ENCODE data around the gene NEUROD2.
A peak's percentile ranks its signal among the peaks of the same experiment; 100 is the strongest.

Gene NEUROD2

GRCh38 chr17:39623356-39623950 lies 15.7 kb upstream of the NEUROD2 start:
- Histone ChIP-seq H3K27me3 (ENCODE audit: control insufficient read depth, insufficient read depth, low read length) (peaks cover 54% of the 10 kb centered on the region), H3K4me1 (ENCODE audit: control insufficient read depth, insufficient read depth, low read length) (peaks cover 15% of the 10 kb centered on the region), H3K4me2 (ENCODE audit: low read length) (peak overlapping the region; percentile 48), H3K36me3 (ENCODE audit: insufficient read depth, low read length) (no peaks in the 10 kb centered on the region), H3K9ac (ENCODE audit: low read depth, low read length) (no peak overlapping the region), H3K9me3 (replicated peaks; ENCODE audit: low read length) (no peaks in the 10 kb centered on the region), H3K4me3 (ENCODE audit: low read length) (no peak overlapping the region)

DNA sequence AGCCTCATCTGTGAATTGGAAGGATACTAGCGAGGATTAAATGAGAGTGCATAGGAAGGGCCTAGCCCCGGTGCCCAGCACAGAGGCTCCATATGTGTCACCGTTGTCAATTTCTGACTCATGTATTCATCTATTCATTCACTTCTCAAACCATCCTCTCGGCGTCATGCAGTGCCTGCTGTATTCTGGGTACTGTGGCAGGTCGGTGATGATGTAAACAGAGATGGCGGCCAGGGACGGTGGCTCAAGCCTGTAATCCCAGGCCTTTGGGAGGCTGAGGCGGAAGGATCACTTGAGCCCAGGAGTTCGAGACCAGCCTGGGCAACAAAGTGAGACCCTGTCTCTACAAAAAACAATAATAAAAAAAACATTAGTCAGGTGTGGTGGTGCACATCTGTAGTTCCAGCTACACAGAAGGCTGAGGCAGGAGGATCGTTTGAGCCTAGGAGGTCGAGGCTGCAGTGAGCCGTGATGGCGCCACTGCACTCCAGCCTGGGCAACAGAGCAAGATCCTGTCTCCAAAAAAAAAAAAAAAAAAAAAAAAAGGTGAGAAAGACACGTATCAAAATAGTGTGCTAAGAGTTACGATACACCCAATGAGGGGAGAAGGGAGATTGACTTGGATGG lies 14.8 kb upstream of the NEUROD2 start:
- no peaks in the 10 kb centered on the region for H3K36me3 ChIP-seq (ENCODE audit: insufficient read depth, low read length)
- H3K27me3 ChIP-seq (ENCODE audit: control insufficient read depth, insufficient read depth, low read length) = peaks cover 44% of the 10 kb centered on the region
- peak overlapping the region; percentile 72 for H3K4me2 ChIP-seq (ENCODE audit: low read length)
- H3K4me3 ChIP-seq (ENCODE audit: low read length) = peak overlapping the region; percentile 41
- H3K9me3 ChIP-seq (replicated peaks; ENCODE audit: low read length) = no peaks in the 10 kb centered on the region
- no peak overlapping the region for H3K9ac ChIP-seq (ENCODE audit: low read depth, low read length)
- H3K4me1 ChIP-seq (ENCODE audit: control insufficient read depth, insufficient read depth, low read length) = peaks cover 20% of the 10 kb centered on the region

DNA sequence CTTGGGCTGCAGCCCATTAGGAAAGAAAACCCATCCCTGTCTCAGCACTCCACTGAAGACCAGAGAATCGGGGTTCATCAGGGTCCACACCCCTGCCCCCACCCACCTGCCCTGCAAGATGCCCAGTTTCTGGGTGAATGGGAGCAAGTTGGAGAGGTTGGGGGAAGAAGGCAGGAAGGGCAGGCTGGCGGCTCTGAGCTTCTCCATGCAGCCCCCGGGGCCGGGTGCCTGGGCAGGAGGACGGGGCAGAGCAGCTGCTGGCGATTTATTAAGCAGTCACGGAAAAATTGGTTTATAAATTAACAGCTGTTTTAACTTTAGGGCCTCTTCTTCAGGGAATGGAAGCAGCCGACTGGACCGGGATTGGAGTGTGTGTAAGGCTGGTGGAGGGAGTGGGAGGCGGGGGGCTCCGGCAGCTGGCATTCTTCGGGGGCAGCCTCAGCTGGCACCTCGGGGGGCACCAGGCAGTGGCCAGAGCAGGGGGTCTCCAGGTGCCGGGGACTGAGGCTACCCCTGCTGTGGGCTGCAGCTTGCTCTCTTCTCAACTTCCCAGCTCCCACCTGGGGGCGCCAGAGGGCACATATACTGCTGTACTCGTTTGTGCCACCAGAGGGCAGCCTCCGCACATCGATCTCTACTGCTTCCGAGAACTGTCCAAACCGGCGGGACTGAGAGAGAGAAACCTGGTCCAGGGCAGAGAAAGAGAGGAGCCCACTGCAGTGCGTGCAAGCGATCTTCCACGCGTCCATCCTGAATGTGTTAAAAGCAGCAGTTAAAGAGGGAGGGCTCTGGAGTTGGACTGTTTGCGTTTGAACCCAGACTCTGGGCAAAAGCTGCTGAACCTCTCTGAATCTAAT lies 14.0 kb upstream of the NEUROD2 start:
- H3K9me3 ChIP-seq (replicated peaks; ENCODE audit: low read length) = no peaks in the 10 kb centered on the region
- peaks cover 42% of the 10 kb centered on the region for H3K27me3 ChIP-seq (ENCODE audit: control insufficient read depth, insufficient read depth, low read length)
- peak overlapping the region; percentile 41 for H3K4me3 ChIP-seq (ENCODE audit: low read length)
- H3K4me2 ChIP-seq (ENCODE audit: low read length) = peak overlapping the region; percentile 72
- no peak overlapping the region for H3K9ac ChIP-seq (ENCODE audit: low read depth, low read length)
- H3K4me1 ChIP-seq (ENCODE audit: control insufficient read depth, insufficient read depth, low read length) = peaks cover 19% of the 10 kb centered on the region
- H3K36me3 ChIP-seq (ENCODE audit: insufficient read depth, low read length) = no peaks in the 10 kb centered on the region

GRCh38 chr17:39619786-39620101 lies 12.0 kb upstream of the NEUROD2 start:
- peaks cover 17% of the 10 kb centered on the region for H3K4me1 ChIP-seq (ENCODE audit: control insufficient read depth, insufficient read depth, low read length)
- no peak overlapping the region for H3K9ac ChIP-seq (ENCODE audit: low read depth, low read length)
- peaks cover 34% of the 10 kb centered on the region for H3K27me3 ChIP-seq (ENCODE audit: control insufficient read depth, insufficient read depth, low read length)
- no peaks in the 10 kb centered on the region for H3K36me3 ChIP-seq (ENCODE audit: insufficient read depth, low read length)
- H3K4me2 ChIP-seq (ENCODE audit: low read length) = no peak overlapping the region
- H3K4me3 ChIP-seq (ENCODE audit: low read length) = no peak overlapping the region
- H3K9me3 ChIP-seq (replicated peaks; ENCODE audit: low read length) = no peaks in the 10 kb centered on the region

DNA sequence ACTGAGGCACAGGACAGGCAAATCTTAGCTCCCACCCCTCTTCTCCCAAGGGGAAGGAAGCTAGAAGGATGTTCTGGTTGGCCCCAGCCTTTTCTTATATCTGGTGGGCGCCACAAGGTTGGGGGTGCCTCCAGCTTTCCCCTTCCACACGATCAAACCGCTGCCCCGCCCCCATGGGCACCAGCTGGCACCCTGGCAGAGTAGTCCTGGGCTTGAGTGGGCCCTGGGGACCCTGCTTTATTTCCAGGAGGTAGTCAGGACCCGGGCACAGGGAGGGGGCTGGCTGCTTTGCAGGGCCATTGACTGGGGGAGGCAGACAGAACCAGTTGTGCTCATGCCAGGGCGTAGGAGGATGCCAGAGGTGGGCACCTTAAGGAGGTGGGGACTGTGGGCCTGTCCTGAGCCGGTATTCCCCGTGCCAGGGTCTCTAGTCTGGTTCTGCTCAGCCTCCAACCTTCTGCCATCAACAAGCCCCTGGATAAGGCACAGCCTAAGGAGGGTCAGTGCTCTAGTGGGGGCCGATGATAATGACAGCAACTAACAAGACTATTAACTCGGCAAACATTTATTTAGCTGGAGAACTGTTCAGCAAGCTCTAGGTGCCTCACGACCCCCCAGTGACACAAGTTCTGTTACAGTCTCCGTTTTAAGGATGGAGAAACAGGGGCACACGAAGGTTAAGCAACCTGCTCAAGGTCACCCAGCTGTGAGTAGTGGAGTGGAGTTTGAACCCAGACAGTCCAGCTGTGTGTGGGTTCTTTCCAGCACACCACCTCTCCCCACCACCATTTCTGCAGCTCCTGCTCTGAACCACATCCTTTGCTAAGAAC lies 11.5 kb upstream of the NEUROD2 start:
- peaks cover 17% of the 10 kb centered on the region for H3K4me1 ChIP-seq (ENCODE audit: control insufficient read depth, insufficient read depth, low read length)
- peak overlapping the region; percentile 75 for H3K4me3 ChIP-seq (ENCODE audit: low read length)
- H3K9me3 ChIP-seq (replicated peaks; ENCODE audit: low read length) = no peaks in the 10 kb centered on the region

DNA sequence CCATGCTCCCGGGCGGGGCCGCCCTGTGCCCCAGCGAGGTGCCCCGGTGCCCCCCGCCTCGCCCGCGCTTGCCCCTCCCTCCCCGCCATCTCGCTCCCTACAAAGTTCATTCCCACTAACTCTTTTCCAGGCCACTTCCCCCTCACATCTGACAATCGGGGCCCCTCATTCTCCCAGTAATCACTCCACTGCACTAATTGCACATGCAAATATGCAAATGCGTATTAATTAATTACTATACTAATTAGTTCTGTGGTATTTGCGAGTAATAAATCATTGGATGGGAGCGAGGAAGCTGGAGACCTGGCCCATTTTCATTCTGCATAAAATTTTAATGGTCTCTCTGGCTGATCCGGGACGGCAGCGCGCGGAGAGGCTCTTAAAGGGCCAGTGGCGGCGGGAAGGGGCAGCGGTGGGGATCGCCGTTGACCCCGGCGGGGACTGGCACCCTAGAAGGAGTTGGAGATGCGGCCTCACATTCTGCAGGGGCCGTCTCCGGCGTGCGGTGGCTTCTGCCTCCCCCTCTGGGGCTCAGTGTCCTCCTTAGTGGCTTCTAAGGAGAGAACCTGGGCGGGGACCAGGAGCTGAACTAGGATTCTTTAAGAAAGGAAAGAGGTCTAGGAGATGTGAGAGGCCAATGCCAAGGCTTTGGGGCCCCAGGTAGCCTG lies 10.7 kb upstream of the NEUROD2 start:
- Histone ChIP-seq H3K4me2 (ENCODE audit: low read length) (peak overlapping the region; percentile 98), H3K9ac (ENCODE audit: low read depth, low read length) (peak overlapping the region; percentile 80), H3K9me3 (replicated peaks; ENCODE audit: low read length) (no peaks in the 10 kb centered on the region), H3K4me3 (ENCODE audit: low read length) (peak overlapping the region; percentile 75), H3K36me3 (ENCODE audit: insufficient read depth, low read length) (no peaks in the 10 kb centered on the region), H3K27me3 (ENCODE audit: control insufficient read depth, insufficient read depth, low read length) (peaks cover 34% of the 10 kb centered on the region), H3K4me1 (ENCODE audit: control insufficient read depth, insufficient read depth, low read length) (peaks cover 17% of the 10 kb centered on the region)

More for the DNA sequence above, 11.5 kb upstream of the NEUROD2 start:
- Histone ChIP-seq H3K27me3 (ENCODE audit: control insufficient read depth, insufficient read depth, low read length) (peaks cover 30% of the 10 kb centered on the region), H3K9ac (ENCODE audit: low read depth, low read length) (peak overlapping the region; percentile 80), H3K4me2 (ENCODE audit: low read length) (peak overlapping the region; percentile 98), H3K36me3 (ENCODE audit: insufficient read depth, low read length) (no peaks in the 10 kb centered on the region)

DNA sequence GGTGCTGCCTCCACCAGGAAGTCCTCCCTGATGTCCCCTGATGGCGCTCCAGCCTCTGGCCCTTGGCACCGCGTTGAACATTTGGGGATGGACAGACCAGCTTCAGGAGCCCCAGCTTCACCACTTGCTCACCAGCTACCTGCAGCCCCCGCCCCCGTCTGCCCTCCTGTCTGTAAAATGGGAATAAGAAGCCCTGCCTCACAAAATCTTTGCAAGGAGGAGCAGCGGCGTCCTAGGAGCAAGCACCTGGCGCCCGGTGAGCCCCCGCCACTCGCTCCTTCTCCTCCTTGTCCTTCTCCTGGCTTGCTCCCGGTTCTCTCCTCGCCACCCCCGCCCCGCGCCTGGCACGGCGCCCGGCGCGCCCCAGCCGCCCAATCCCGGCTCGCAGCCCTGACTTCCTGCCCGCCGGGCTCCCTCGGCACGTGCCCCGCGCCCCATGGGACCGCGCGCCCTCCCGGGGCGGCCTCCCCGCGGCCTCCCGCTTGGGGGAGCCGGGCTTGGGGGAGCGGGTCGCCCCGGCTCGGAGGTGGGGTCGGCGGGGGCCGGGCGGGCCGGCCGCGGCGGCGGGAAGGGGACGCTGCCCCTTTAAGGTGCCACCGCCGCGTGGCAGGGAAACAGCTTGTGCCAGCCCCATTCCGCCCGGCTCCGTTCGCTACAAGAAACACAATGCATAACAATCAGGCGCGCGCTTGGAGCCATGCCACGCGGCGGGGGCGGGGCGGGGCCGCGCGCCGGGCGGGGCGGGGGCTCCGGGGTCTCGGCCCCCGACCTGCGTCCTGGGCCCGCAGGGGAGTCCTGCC lies 9.9 kb upstream of the NEUROD2 start:
- Histone ChIP-seq H3K36me3 (ENCODE audit: insufficient read depth, low read length) (no peaks in the 10 kb centered on the region), H3K4me2 (ENCODE audit: low read length) (peak overlapping the region; percentile 98), H3K9ac (ENCODE audit: low read depth, low read length) (peak overlapping the region; percentile 80), H3K9me3 (replicated peaks; ENCODE audit: low read length) (no peaks in the 10 kb centered on the region), H3K4me1 (ENCODE audit: control insufficient read depth, insufficient read depth, low read length) (peaks cover 13% of the 10 kb centered on the region), H3K27me3 (ENCODE audit: control insufficient read depth, insufficient read depth, low read length) (peaks cover 42% of the 10 kb centered on the region), H3K4me3 (ENCODE audit: low read length) (peak overlapping the region; percentile 75)

DNA sequence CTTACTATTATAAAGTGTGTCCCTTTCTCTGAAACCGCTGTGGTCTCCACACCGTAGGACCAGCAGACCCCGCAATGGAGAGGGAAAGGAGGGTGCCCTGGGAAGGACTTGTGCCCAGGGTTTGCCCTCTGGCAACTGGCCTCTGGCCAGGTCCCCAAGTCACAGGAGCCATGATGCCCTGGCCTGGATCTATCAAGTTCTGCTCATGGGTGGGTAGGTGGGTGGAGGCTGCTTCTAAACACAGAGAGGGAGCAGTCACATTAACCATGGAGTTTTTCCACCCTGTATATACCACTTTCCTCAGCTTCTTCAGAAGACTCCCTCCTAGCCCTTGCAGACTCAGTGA lies 9.4 kb upstream of the NEUROD2 start:
- peaks cover 44% of the 10 kb centered on the region for H3K27me3 ChIP-seq (ENCODE audit: control insufficient read depth, insufficient read depth, low read length)
- no peak overlapping the region for H3K4me3 ChIP-seq (ENCODE audit: low read length)
- H3K4me1 ChIP-seq (ENCODE audit: control insufficient read depth, insufficient read depth, low read length) = peaks cover 13% of the 10 kb centered on the region
- H3K4me2 ChIP-seq (ENCODE audit: low read length) = peak overlapping the region; percentile 77
- H3K9me3 ChIP-seq (replicated peaks; ENCODE audit: low read length) = no peaks in the 10 kb centered on the region
- H3K9ac ChIP-seq (ENCODE audit: low read depth, low read length) = no peak overlapping the region
- H3K36me3 ChIP-seq (ENCODE audit: insufficient read depth, low read length) = no peaks in the 10 kb centered on the region

DNA sequence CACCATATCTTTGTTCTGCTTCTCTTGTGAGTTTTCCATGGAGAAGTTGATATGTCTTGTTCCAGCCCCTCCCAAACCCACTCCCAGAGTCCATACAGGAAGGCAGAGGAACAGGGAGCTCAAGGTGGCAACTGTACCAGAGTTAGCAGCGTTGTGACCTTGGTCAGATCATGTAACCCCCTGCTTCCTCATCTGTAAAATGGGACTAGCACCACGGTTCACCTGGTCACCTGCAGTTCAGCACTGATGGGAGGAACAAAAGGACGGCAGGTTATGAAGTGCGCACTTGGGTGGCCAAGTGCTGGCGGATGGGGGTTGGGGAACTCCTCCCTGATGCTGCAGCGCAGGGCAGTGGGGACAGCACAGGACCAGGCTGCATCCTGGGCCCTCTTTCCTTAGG lies 7.7 kb upstream of the NEUROD2 start:
- no peaks in the 10 kb centered on the region for H3K9me3 ChIP-seq (replicated peaks; ENCODE audit: low read length)
- H3K9ac ChIP-seq (ENCODE audit: low read depth, low read length) = no peak overlapping the region
- H3K4me1 ChIP-seq (ENCODE audit: control insufficient read depth, insufficient read depth, low read length) = peaks cover 13% of the 10 kb centered on the region
- H3K4me3 ChIP-seq (ENCODE audit: low read length) = no peak overlapping the region
- H3K4me2 ChIP-seq (ENCODE audit: low read length) = no peak overlapping the region
- no peaks in the 10 kb centered on the region for H3K36me3 ChIP-seq (ENCODE audit: insufficient read depth, low read length)
- peaks cover 41% of the 10 kb centered on the region for H3K27me3 ChIP-seq (ENCODE audit: control insufficient read depth, insufficient read depth, low read length)

DNA sequence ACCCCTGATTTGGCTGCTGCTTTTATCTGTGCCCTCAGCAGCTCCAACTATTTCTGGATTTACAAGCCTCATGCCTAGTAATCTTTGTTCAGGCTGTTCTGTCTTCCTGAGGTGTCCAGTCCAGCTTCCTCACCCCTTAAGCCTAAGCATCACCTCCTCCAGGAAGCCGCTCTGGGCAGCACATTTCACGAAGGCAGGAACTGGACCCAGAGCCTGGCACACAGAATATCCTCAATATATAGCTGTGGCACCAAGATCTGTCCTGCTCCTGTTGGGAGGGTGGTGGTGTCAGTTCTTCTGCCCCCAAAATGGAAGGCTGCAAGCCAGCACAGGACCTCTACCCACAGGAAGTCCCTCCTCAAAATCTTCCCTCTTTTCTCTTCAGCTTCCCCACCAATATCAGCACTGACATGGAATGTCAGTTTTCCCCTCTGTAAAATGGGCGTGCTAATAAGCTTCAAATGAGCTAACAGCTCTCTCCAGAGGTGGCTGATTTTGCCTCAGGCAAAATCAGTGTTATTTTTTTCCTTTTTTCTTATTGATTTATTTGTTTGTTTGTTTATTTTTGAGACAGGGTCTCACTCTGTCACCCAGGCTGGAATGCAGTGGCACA lies 6.9 kb upstream of the NEUROD2 start:
- Histone ChIP-seq H3K9me3 (replicated peaks; ENCODE audit: low read length) (no peaks in the 10 kb centered on the region), H3K4me1 (ENCODE audit: control insufficient read depth, insufficient read depth, low read length) (peaks cover 13% of the 10 kb centered on the region), H3K9ac (ENCODE audit: low read depth, low read length) (no peak overlapping the region), H3K4me3 (ENCODE audit: low read length) (no peak overlapping the region), H3K4me2 (ENCODE audit: low read length) (no peak overlapping the region), H3K27me3 (ENCODE audit: control insufficient read depth, insufficient read depth, low read length) (peaks cover 45% of the 10 kb centered on the region), H3K36me3 (ENCODE audit: insufficient read depth, low read length) (no peaks in the 10 kb centered on the region)

Data from skeletal muscle satellite cell (primary cell).